HEK293T (cell line): Measurements from ENCODE around the gene CA10.

Experiments used
- CTCF ChIA-PET: fragments of 350-600 bp; formaldehyde crosslinking; extraction: SDS; loops from one replicate; lab custom pipeline; 2021; ENCODE audit warnings: antibody characterized with exemption, inconsistent platforms; lab: Yijun Ruan, JAX
- POLR2A ChIA-PET: fragments of 350-600 bp; formaldehyde crosslinking; extraction: SDS; loops from one replicate; lab custom pipeline; 2020; ENCODE audit warnings: antibody characterized with exemption, inconsistent platforms; lab: Yijun Ruan, JAX
- DNase-seq: peaks from one replicate; pipeline ENCODE4 v3.0.0; 2012; ENCODE audit warnings: mixed read lengths; ENCODE audit errors: extremely low spot score
- ARNT ChIP-seq: fragments of 450-650 bp; IDR thresholded peaks from 2 replicates; pipeline ENCODE4 v1.6.1; 2017; ENCODE audit warnings: mild to moderate bottlenecking
- BHLHE40 ChIP-seq: fragments of 450-650 bp; IDR thresholded peaks from 2 replicates; pipeline ENCODE4 v1.6.1; 2016; ENCODE audit warnings: mild to moderate bottlenecking, moderate library complexity, borderline replicate concordance
- CTBP1 ChIP-seq: fragments of 450-650 bp; IDR thresholded peaks from 2 replicates; pipeline ENCODE4 v1.6.1; 2016; ENCODE audit warnings: borderline replicate concordance
- ELF4 ChIP-seq: fragments of 450-650 bp; IDR thresholded peaks from 2 replicates; pipeline ENCODE4 v1.6.1; 2017; ENCODE audit warnings: antibody characterized with exemption
- FOXA1 ChIP-seq: fragments of 450-650 bp; IDR thresholded peaks from 2 replicates; pipeline ENCODE4 v1.6.1; 2016; ENCODE audit warnings: mild to moderate bottlenecking
- FOXK2 ChIP-seq: fragments of 450-650 bp; IDR thresholded peaks from 2 replicates; pipeline ENCODE4 v1.6.1; 2016; ENCODE audit warnings: mild to moderate bottlenecking
- FOXM1 ChIP-seq: fragments of 450-650 bp; IDR thresholded peaks from 2 replicates; pipeline ENCODE4 v1.6.1; 2017; ENCODE audit warnings: mild to moderate bottlenecking, borderline replicate concordance
- HDGF ChIP-seq: fragments of 450-650 bp; IDR thresholded peaks from 2 replicates; pipeline ENCODE4 v1.6.1; 2017; ENCODE audit warnings: antibody characterized with exemption, borderline replicate concordance
- L3MBTL2 ChIP-seq: fragments of 450-650 bp; conservative IDR thresholded peaks from 2 replicates; pipeline ENCODE4 v1.6.1; 2016; ENCODE audit warnings: mild to moderate bottlenecking
- LEF1 ChIP-seq: fragments of 450-650 bp; IDR thresholded peaks from 2 replicates; pipeline ENCODE4 v1.6.1; 2017; ENCODE audit warnings: mild to moderate bottlenecking, borderline replicate concordance
- NFRKB ChIP-seq: fragments of 450-650 bp; IDR thresholded peaks from 2 replicates; pipeline ENCODE4 v1.6.1; 2016; ENCODE audit warnings: mild to moderate bottlenecking, moderate library complexity
- PKNOX1 ChIP-seq: fragments of 450-650 bp; IDR thresholded peaks from 2 replicates; pipeline ENCODE4 v1.6.1; 2016
- SP1 ChIP-seq: fragments of 450-650 bp; IDR thresholded peaks from 2 replicates; pipeline ENCODE4 v1.6.1; 2017
- SUZ12 ChIP-seq: fragments of 450-650 bp; IDR thresholded peaks from 2 replicates; pipeline ENCODE4 v1.6.1; 2016; ENCODE audit warnings: mild to moderate bottlenecking
- TARDBP ChIP-seq: fragments of 450-650 bp; IDR thresholded peaks from 2 replicates; pipeline ENCODE4 v1.6.1; 2016
- ZNF384 ChIP-seq: fragments of 450-650 bp; IDR thresholded peaks from 2 replicates; pipeline ENCODE4 v1.6.1; 2016

The CA10 gene

GRCh38 chr17:51610834-51611233 lies 547.7 kb downstream of the CA10 start:
- no peak for DNase-seq
- POLR2A ChIA-PET = no interaction called here
- no peak for TF ChIP-seq FOXA1
- CTCF ChIA-PET = no interaction called here

- TF ChIP-seq FOXA1 (no peak), ARNT (no peak), CTBP1 (no peak), SUZ12 (no peak), L3MBTL2 (no peak), ELF4 (no peak), PKNOX1 (no peak), NFRKB (no peak), SP1 (no peak), HDGF (no peak)
- CTCF ChIA-PET = no interaction called here
- DNase-seq = no peak
- POLR2A ChIA-PET = no interaction called here
Measured at GRCh38 chr17:51610155-51610554, 548.4 kb downstream of the CA10 start.

- TF ChIP-seq ELF4 (no peak), SP1 (no peak), SUZ12 (no peak), HDGF (no peak), PKNOX1 (no peak), FOXA1 (no peak), LEF1 (no peak), TARDBP (no peak), BHLHE40 (no peak), FOXK2 (no peak), L3MBTL2 (no peak), CTBP1 (no peak), ZNF384 (no peak), ARNT (no peak), FOXM1 (no peak), NFRKB (no peak)
- DNase-seq = no peak
- ChIA-PET POLR2A (no interaction called here), CTCF (interaction anchor here (1.4 kb wide), 1 partner anchor 11 kb away, joined by 3 read pairs; no protein-coding TSS in a partner anchor)
Measured at GRCh38 chr17:51608251-51608933, 550.1 kb downstream of the CA10 start.

- TF ChIP-seq ELF4 = no peak
- TF ChIP-seq TARDBP = no peak
- ChIA-PET CTCF (interaction anchor here (1.4 kb wide), 1 partner anchor 10 kb away, joined by 3 read pairs; no protein-coding TSS in a partner anchor), POLR2A (no interaction called here)
- no peak for DNase-seq
Measured at GRCh38 chr17:51607512-51607911, 551.0 kb downstream of the CA10 start.

GRCh38 chr17:51604299-51605020 lies 554.1 kb downstream of the CA10 start:
- no peak for DNase-seq
- CTCF ChIA-PET = no interaction called here
- POLR2A ChIA-PET = no interaction called here
- TF ChIP-seq TARDBP (no peak), NFRKB (no peak), SP1 (no peak), FOXA1 (no peak), BHLHE40 (no peak), CTBP1 (no peak)

- ChIA-PET CTCF (interaction anchor here (0.8 kb wide), 1 partner anchor 166 kb away, joined by 4 read pairs; no protein-coding TSS in a partner anchor), POLR2A (no interaction called here)
- DNase-seq = no peak
- TF ChIP-seq SUZ12 (no peak), BHLHE40 (no peak), ARNT (no peak), CTBP1 (no peak), NFRKB (no peak), L3MBTL2 (no peak), TARDBP (no peak)
Measured at GRCh38 chr17:51601622-51602261, 556.8 kb downstream of the CA10 start.

GRCh38 chr17:51598824-51599223 lies 559.7 kb downstream of the CA10 start:
- CTCF ChIA-PET = no interaction called here
- POLR2A ChIA-PET = no interaction called here
- TF ChIP-seq PKNOX1 (no peak), FOXA1 (no peak), SUZ12 (no peak), CTBP1 (no peak), ELF4 (no peak), HDGF (no peak), ZNF384 (no peak), FOXM1 (no peak), L3MBTL2 (no peak), TARDBP (no peak), FOXK2 (no peak), SP1 (no peak), ARNT (no peak), BHLHE40 (no peak), NFRKB (no peak), LEF1 (no peak)
- DNase-seq = no peak
